Measurements from ENCODE around the gene GPR17.

Gene GPR17

DNA sequence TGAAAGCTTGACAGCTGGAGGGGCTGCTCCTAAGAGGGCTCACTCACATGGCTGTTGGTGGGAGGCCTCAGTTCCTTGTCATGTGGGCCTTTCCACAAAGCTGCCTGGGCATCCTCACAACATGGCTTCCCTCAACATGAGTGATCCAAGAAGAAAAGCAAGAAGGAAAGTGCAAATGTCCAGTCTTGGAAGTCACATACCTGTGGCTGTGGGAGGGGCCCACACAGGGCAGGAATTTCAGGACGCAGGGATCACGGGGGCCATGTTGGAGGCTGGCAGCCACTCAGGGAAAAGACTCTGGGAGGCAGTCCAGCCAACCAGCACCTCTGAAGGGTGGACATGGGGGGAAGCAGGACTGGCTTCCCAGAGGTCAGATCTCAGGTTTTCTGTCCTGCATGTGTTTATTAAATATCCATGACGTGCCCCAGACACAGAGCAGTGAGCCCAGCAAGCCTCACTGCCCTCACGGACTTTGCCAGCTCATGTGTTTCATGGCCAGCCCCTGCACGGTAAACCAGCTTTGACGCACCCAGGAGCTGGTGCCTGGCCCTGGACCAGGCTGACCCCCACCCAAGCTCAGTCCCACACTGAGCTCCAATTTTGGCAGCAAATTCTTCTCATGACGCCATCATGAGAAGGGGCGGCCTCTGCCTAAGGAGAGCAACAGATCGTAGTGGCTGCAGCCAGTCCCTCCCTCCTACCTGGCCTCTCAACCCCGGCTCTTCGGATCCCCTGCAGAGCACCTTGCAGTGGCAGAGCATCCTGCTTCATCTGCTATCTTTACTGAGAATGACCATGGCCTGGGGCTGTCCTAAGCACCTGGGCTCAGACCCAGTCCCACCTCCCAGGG, 34.7 kb upstream of the GPR17 start:
- Histone ChIP-seq H3K9me3 (no peaks in the 10 kb centered on the region), H3K27ac (no peak overlapping the region), H3K4me3 (ENCODE audit: low read depth in 1 of 2, low read length in 1 of 2) (no peak overlapping the region), H3K4me1 (ENCODE audit: control insufficient read depth in 1 of 2, insufficient read depth in 1 of 2, low read depth in 1 of 2, low read length in 1 of 2) (no peaks in the 10 kb centered on the region), H3K36me3 (peaks cover 22% of the 10 kb centered on the region), H3K27me3 (no peaks in the 10 kb centered on the region)
- TF ChIP-seq, protein P1, sequence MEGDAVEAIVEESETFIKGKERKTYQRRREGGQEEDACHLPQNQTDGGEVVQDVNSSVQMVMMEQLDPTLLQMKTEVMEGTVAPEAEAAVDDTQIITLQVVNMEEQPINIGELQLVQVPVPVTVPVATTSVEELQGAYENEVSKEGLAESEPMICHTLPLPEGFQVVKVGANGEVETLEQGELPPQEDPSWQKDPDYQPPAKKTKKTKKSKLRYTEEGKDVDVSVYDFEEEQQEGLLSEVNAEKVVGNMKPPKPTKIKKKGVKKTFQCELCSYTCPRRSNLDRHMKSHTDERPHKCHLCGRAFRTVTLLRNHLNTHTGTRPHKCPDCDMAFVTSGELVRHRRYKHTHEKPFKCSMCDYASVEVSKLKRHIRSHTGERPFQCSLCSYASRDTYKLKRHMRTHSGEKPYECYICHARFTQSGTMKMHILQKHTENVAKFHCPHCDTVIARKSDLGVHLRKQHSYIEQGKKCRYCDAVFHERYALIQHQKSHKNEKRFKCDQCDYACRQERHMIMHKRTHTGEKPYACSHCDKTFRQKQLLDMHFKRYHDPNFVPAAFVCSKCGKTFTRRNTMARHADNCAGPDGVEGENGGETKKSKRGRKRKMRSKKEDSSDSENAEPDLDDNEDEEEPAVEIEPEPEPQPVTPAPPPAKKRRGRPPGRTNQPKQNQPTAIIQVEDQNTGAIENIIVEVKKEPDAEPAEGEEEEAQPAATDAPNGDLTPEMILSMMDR (IDR thresholded peaks at IDR 0.05), result no peak

DNA sequence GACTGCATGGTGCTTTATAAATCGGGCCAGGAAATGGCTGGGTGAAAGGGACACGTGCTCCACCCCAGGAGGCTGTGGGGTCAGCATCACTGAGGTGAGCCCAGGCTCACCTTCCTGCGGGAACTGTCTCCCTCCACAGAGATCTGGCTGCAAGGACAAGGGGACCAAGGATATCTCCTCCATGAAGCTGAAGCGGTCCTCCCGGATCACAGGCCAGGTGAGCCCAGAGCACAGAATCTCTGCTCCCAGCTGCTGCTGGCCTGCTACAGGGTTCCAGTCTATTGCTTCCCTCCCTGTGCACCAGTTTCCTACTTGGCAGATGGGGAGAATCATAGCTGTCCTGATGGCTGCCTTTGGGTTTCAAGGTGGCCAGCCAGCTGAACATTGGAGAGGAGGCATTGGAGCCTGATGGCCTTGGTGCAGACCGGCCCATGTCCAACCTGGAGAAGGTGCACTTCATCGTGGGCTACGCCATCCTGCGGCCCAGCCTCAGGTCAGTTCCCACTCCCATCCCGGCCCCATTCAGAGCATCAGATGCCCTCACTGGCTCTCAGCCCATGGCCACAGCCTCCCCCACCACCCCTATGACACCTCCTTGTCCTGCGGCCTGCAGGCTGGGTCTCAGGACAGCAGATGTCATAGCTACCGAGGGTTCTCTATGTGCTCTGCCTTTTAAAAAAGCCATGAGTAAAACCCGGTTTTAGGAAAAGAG, 33.7 kb upstream of the GPR17 start:
- H3K4me1 ChIP-seq (ENCODE audit: control insufficient read depth in 1 of 2, insufficient read depth in 1 of 2, low read depth in 1 of 2, low read length in 1 of 2), result no peaks in the 10 kb centered on the region
- no peaks in the 10 kb centered on the region for H3K9me3 ChIP-seq
- TF ChIP-seq, protein P1 (IDR thresholded peaks at IDR 0.05), result no peak
- H3K4me3 ChIP-seq (ENCODE audit: low read depth in 1 of 2, low read length in 1 of 2), result no peak overlapping the region
- H3K36me3 ChIP-seq, result peaks cover 18% of the 10 kb centered on the region
- no peak overlapping the region for H3K27ac ChIP-seq
- no peaks in the 10 kb centered on the region for H3K27me3 ChIP-seq

DNA sequence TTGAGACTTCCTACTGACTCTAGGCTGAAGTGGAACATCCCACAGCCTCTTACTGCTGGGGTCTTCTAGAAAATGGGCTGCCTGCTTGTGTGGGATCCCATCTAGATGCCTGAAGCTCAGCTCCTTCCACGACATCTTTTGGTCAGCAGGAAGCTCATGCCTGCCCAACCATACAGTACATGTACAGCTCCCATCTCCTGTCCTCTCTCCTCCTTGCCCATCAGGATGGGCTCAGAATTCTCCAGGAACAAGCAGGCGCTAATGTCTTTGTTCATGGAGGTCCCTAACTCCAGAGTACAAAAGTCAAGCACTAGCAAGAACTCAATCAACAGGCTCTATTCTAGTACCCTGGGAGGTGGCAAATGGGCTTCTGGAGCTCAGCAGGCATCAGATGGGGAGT, 31.7 kb upstream of the GPR17 start:
- TF ChIP-seq, protein P1 (IDR thresholded peaks at IDR 0.05), result no peak
- H3K4me1 ChIP-seq (ENCODE audit: control insufficient read depth in 1 of 2, insufficient read depth in 1 of 2, low read depth in 1 of 2, low read length in 1 of 2), result no peaks in the 10 kb centered on the region
- no peaks in the 10 kb centered on the region for H3K9me3 ChIP-seq
- H3K27me3 ChIP-seq, result no peaks in the 10 kb centered on the region
- peaks cover 12% of the 10 kb centered on the region for H3K36me3 ChIP-seq
- H3K27ac ChIP-seq, result no peak overlapping the region
- H3K4me3 ChIP-seq (ENCODE audit: low read depth in 1 of 2, low read length in 1 of 2), result no peak overlapping the region

DNA sequence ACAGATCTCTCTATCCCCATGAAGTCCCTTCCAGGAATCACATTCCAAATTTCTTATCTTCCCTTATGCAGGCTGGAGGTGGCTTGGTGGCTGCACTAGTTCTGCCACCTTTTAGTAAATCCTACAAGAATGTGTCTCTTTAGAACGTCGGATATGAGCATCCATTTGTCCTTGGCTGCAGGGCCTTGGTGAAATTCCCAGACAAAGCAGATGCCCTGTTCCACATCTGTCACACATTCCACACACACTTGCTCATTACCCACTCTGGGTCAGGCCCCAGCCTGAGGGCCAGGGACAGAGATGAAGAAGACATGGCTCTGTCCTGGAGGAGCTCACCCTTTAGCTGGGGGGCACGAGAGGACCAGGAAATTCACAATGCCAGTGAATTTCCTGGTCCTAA, 31.2 kb upstream of the GPR17 start:
- TF ChIP-seq, protein P1 (IDR thresholded peaks at IDR 0.05), result no peak
- no peak overlapping the region for H3K4me3 ChIP-seq (ENCODE audit: low read depth in 1 of 2, low read length in 1 of 2)
- no peak overlapping the region for H3K27ac ChIP-seq
- peaks cover 7% of the 10 kb centered on the region for H3K36me3 ChIP-seq
- H3K9me3 ChIP-seq, result no peaks in the 10 kb centered on the region
- H3K4me1 ChIP-seq (ENCODE audit: control insufficient read depth in 1 of 2, insufficient read depth in 1 of 2, low read depth in 1 of 2, low read length in 1 of 2), result no peaks in the 10 kb centered on the region
- H3K27me3 ChIP-seq, result no peaks in the 10 kb centered on the region

DNA sequence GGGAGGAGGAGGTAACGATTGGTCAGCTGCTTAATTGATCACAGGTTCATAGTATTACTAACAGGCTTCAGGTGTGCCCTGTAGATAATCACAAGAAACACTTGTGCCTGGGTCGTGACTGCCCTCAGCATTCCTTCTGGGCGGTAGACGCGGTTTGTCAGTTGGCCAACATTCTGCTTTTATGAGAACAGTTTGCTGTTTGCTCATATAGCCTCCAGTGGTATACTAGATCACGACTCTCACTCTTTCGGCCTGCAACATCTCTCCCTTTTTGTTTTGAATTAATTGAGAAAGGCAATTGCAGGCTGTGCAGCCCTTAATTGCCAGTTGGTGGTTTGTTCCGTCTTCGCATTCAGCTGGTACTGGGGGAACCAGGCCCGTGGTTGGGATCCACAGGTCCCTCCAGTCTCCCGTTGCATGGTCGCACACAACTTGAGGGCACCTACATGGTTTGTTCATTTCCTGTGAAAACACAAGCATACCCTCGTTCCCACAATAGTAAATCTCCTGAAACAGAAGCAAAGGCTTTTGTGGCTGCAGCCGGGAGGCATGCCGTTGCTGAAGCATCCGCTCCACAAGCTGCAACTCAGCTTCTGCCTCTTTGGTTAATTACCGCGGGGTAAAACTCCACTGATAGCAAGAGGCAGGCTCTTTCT, 30.3 kb upstream of the GPR17 start:
- H3K27ac ChIP-seq, result no peak overlapping the region
- TF ChIP-seq, protein P1 (IDR thresholded peaks at IDR 0.05), result no peak
- H3K9me3 ChIP-seq, result no peaks in the 10 kb centered on the region
- H3K4me1 ChIP-seq (ENCODE audit: control insufficient read depth in 1 of 2, insufficient read depth in 1 of 2, low read depth in 1 of 2, low read length in 1 of 2), result no peaks in the 10 kb centered on the region
- no peaks in the 10 kb centered on the region for H3K27me3 ChIP-seq
- H3K36me3 ChIP-seq, result peaks cover 3% of the 10 kb centered on the region
- no peak overlapping the region for H3K4me3 ChIP-seq (ENCODE audit: low read depth in 1 of 2, low read length in 1 of 2)
